Breast epithelium (tissue), 3 donors: ENCODE measurements around the gene EFR3B.

Experiments used
- POLR2A ChIP-seq: fragments of 450-650 bp; IDR thresholded peaks from one replicate; pipeline ENCODE4 v1.6.1; 2016; ENCODE audit warnings: antibody characterized with exemption, mild to moderate bottlenecking, moderate library complexity
- POLR2AphosphoS5 ChIP-seq, 3 donors: sonication (generic); formaldehyde crosslinking; IDR thresholded peaks; one replicate each; pipeline ENCODE4 v1.6.1; 2017; ENCODE audit warnings: antibody characterized with exemption in 3 of 3
- TF ChIP-seq, protein P1 (sequence below), 3 donors: fragments of 450-650 bp; IDR thresholded peaks; one replicate each; pipeline ENCODE4 v1.5.1; 2016 to 2017; ENCODE audit warnings: antibody characterized with exemption in 3 of 3, mild to moderate bottlenecking in 3 of 3, moderate library complexity in 3 of 3

DNA sequence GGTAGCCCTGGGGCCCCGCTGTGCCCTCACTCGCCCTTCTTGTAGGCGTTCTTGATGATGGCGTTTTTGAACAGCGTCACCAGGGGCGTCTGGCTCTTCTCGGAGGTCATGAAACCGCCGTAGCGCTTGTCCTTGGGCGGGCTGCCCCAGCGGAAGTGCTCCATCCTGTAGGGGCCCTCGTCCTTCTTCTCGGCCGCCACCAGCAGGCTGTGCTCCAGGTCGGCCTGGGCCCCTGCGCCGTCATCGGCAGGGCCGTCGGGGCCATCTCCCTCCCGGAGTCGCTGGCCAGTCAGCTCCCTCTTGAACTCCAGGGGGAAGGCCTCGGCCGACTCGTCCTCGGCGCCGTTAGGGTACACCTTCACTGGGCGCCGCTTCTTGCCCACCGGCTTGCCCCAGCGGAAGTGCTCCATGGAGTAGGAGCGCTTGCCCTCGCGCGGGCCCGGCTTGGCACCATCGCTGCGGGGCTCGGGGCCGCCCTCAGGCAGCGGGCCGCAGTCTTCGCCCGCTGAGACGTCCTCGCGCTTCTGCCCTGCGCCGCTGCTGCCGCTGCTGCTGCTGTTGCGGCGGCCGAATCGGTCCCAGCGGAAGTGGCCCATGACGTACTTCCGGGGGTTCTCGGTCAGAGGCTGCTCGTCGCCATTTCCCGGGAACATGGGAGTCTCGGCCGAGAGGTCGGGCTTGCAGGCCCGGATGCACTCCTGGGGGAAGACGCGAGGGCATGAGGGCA is 119.3 kb downstream of the EFR3B start:
- TF ChIP-seq, protein P1, sequence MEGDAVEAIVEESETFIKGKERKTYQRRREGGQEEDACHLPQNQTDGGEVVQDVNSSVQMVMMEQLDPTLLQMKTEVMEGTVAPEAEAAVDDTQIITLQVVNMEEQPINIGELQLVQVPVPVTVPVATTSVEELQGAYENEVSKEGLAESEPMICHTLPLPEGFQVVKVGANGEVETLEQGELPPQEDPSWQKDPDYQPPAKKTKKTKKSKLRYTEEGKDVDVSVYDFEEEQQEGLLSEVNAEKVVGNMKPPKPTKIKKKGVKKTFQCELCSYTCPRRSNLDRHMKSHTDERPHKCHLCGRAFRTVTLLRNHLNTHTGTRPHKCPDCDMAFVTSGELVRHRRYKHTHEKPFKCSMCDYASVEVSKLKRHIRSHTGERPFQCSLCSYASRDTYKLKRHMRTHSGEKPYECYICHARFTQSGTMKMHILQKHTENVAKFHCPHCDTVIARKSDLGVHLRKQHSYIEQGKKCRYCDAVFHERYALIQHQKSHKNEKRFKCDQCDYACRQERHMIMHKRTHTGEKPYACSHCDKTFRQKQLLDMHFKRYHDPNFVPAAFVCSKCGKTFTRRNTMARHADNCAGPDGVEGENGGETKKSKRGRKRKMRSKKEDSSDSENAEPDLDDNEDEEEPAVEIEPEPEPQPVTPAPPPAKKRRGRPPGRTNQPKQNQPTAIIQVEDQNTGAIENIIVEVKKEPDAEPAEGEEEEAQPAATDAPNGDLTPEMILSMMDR (IDR thresholded peaks at IDR 0.05): no peak
- TF ChIP-seq POLR2A: no peak
- TF ChIP-seq POLR2AphosphoS5 (IDR thresholded peaks at IDR 0.05): no peak
